Hepatocyte (in vitro differentiated cells): Measurements from ENCODE around the gene CTNNA3. TPM values are rescaled to one million over a fixed set of nuclear protein-coding genes. Genes with fewer than 3 reads are reported as not detected.

Source experiments
- DNase-seq: peaks from one replicate; pipeline ENCODE4 v3.0.0-alpha.2; 2016; ENCODE audit warnings: low spot score
- H2AFZ ChIP-seq: fragments of 200-600 bp; sonication (generic); 2 replicates; pipeline ENCODE4 v1.6.0; 2016; ENCODE audit warnings: antibody characterized with exemption, mild to moderate bottlenecking
- H3K27ac ChIP-seq: fragments of 200-600 bp; sonication (generic); 2 replicates; pipeline ENCODE4 v1.5.1; 2016; ENCODE audit warnings: mild to moderate bottlenecking
- H3K27me3 ChIP-seq: fragments of 200-600 bp; sonication (generic); 2 replicates; pipeline ENCODE4 v1.6.1; 2016
- H3K36me3 ChIP-seq: fragments of 200-600 bp; sonication (generic); replicated peaks from 2 replicates; pipeline ENCODE4 v1.5.1; 2016; ENCODE audit warnings: low read depth; ENCODE audit not compliant: insufficient read depth
- H3K4me1 ChIP-seq: fragments of 200-600 bp; sonication (generic); 2 replicates; pipeline ENCODE4 v1.5.1; 2016; ENCODE audit warnings: mild to moderate bottlenecking, moderate library complexity; ENCODE audit not compliant: insufficient read depth
- H3K4me2 ChIP-seq: fragments of 200-600 bp; sonication (generic); 2 replicates; pipeline ENCODE4 v1.6.0; 2016
- H3K4me3 ChIP-seq: fragments of 200-600 bp; sonication (generic); 2 replicates; pipeline ENCODE4 v1.5.1; 2016; ENCODE audit warnings: mild to moderate bottlenecking
- H3K79me2 ChIP-seq: fragments of 200-600 bp; sonication (generic); 2 replicates; pipeline ENCODE4 v1.6.0; 2017; ENCODE audit warnings: mild to moderate bottlenecking
- H3K9me2 ChIP-seq: fragments of 200-600 bp; sonication (generic); replicated peaks from 2 replicates; pipeline ENCODE4 v1.6.0; 2017; ENCODE audit warnings: mild to moderate bottlenecking; ENCODE audit not compliant: insufficient read depth
- H3K9me3 ChIP-seq: fragments of 200-600 bp; sonication (generic); 2 replicates; pipeline ENCODE4 v1.5.1; 2016; ENCODE audit warnings: low read depth, mild to moderate bottlenecking
- H4K20me1 ChIP-seq: fragments of 200-600 bp; sonication (generic); 2 replicates; pipeline ENCODE4 v1.6.0; 2016; ENCODE audit warnings: mild to moderate bottlenecking; ENCODE audit not compliant: insufficient read depth, poor library complexity, severe bottlenecking
- EZH2 ChIP-seq: fragments of 200-600 bp; sonication (generic); IDR thresholded peaks from 2 replicates; pipeline ENCODE4 v1.6.1; 2016; ENCODE audit warnings: antibody characterized with exemption, mild to moderate bottlenecking, borderline replicate concordance
- EZH2phosphoT487 ChIP-seq: fragments of 200-600 bp; sonication (generic); IDR thresholded peaks from one replicate; pipeline ENCODE4 v1.6.1; 2018; ENCODE audit warnings: antibody characterized with exemption, mild to moderate bottlenecking, low read depth, moderate library complexity; ENCODE audit not compliant: unreplicated experiment, severe bottlenecking
- WGBS: methylation state at CpG from one replicate; pipeline ENCODE4 v1.1.6; 2016; ENCODE audit warnings: low lambda C conversion rate; ENCODE audit errors: missing lambda C conversion rate; 5-methylcytosine and 5-hydroxymethylcytosine counted together
- polyA plus RNA-seq: library from polyadenylated mRNA; unstranded; fragments of >200 nt; fragmentation: Nextera tagmentation; extraction: Ambion mirVana; gene quantifications from 2 replicates; pipeline ENCODE4 v1.2.1, GENCODE V29; 2016
- total RNA-seq: library from RNA; depleted of rRNA; stranded (reverse); fragments of >200 nt; gene quantifications from 2 replicates; pipeline ENCODE4 v1.2.3, GENCODE V29; 2014
- TF ChIP-seq, protein P1 (sequence below): fragments of 200-600 bp; sonication (generic); IDR thresholded peaks from 2 replicates; pipeline ENCODE4 v1.5.1; 2016; ENCODE audit warnings: antibody characterized with exemption, mild to moderate bottlenecking; ENCODE audit not compliant: poor library complexity

CTNNA3 gene
- total and polyA plus RNA-seq, 2 experiments from 2014 or later = 12.9 to 25.9 TPM

DNA sequence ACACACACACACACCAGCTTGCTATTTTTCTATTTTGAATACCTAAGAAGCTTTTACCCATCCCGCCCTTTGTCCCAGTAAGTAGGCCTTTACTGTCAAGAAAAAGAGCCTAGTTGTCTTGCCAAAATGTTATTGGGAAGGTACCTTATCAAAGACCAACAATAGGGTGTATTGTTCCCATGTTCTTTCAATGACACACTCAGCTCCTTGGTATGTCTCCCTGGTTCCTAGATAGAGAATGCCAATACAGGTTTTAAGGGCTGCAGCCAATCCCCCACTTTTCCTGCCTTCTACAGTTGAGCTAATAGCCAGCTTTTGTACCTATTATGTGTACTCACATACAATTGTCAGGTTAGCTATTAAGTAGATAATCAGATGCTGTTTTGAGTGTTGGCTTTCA, 862.1 kb downstream of the CTNNA3 start:
- Histone ChIP-seq H3K27me3 (no peaks in the 10 kb centered on the region), H2AFZ (no peak overlapping the region), H3K9me2 (no peaks in the 10 kb centered on the region), H3K9me3 (no peaks in the 10 kb centered on the region), H3K36me3 (no peaks in the 10 kb centered on the region), H3K4me3 (no peak overlapping the region), H3K4me2 (no peak overlapping the region), H3K4me1 (no peaks in the 10 kb centered on the region), H3K79me2 (no peaks in the 10 kb centered on the region), H4K20me1 (no peaks in the 10 kb centered on the region), H3K27ac (no peak overlapping the region)
- 91% methylated on average over 1 of the region's 1 CpG for WGBS
- DNase-seq = no peak
- TF ChIP-seq, protein P1, sequence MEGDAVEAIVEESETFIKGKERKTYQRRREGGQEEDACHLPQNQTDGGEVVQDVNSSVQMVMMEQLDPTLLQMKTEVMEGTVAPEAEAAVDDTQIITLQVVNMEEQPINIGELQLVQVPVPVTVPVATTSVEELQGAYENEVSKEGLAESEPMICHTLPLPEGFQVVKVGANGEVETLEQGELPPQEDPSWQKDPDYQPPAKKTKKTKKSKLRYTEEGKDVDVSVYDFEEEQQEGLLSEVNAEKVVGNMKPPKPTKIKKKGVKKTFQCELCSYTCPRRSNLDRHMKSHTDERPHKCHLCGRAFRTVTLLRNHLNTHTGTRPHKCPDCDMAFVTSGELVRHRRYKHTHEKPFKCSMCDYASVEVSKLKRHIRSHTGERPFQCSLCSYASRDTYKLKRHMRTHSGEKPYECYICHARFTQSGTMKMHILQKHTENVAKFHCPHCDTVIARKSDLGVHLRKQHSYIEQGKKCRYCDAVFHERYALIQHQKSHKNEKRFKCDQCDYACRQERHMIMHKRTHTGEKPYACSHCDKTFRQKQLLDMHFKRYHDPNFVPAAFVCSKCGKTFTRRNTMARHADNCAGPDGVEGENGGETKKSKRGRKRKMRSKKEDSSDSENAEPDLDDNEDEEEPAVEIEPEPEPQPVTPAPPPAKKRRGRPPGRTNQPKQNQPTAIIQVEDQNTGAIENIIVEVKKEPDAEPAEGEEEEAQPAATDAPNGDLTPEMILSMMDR = no peak
- TF ChIP-seq EZH2 (no peak), EZH2phosphoT487 (no peak)

DNA sequence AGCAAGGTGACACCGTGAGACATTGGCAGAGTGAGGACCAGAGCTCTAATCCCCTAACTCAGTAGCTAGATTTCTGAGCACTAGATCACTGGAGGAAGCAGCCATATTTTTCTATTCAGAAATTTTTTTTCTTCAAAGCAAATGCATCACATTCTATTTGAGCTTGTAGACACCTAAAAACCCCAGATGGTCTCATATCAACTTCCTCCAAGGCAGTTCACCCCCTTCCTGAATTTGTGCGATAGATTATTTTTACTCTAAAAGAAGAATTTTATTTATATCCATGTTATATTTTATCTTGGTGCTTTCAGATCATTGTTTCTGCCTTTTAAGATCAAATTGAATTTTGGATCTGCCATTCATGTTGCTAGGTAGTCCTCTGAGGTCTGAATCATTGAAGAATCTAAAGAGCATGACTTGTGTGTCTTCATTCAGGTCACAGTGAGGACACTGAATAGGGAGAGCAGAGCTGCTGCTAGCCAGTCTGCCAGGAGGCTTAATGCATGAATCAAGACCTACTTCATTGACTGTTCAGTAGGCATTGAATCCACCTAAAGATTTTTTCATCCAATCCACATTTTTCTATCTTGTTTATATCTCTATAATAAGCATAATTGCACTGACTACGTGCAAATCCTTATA, 863.1 kb downstream of the CTNNA3 start:
- Histone ChIP-seq H3K4me1 (no peaks in the 10 kb centered on the region), H3K79me2 (no peaks in the 10 kb centered on the region), H2AFZ (no peak overlapping the region), H3K27ac (no peak overlapping the region), H3K4me2 (no peak overlapping the region), H4K20me1 (no peaks in the 10 kb centered on the region), H3K9me3 (no peaks in the 10 kb centered on the region), H3K27me3 (no peaks in the 10 kb centered on the region), H3K4me3 (no peak overlapping the region), H3K9me2 (no peaks in the 10 kb centered on the region), H3K36me3 (no peaks in the 10 kb centered on the region)
- no peak for DNase-seq
- TF ChIP-seq, protein P1 = no peak
- TF ChIP-seq EZH2 (no peak), EZH2phosphoT487 (no peak)
- 79% methylated on average over 3 of the region's 3 CpGs for WGBS

DNA sequence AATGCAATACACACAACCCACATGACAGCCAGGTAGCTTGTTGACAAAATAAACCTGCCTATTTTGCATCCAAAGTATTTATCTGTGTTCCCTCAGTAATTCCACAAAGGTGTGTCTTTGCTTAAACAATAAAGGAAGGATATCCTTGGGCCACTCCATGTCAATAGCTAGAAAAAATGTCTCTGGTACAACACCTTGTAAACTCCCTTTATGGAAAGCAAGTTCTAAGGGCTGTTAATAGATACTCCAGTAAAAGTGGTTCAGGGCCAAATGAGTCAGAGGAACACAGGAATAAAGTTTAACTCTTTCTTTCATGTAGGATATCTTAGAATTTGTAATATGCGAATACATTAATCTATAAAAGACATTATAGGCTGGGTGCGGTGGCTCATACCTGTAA, 867.0 kb downstream of the CTNNA3 start:
- no peak overlapping the region for H3K27ac ChIP-seq
- no peak overlapping the region for H2AFZ ChIP-seq
- H3K27me3 ChIP-seq = no peaks in the 10 kb centered on the region
- H3K9me3 ChIP-seq = no peaks in the 10 kb centered on the region
- WGBS = 81% methylated on average over 2 of the region's 2 CpGs
- no peaks in the 10 kb centered on the region for H3K4me1 ChIP-seq
- DNase-seq = peak; percentile 13
- H3K36me3 ChIP-seq = no peaks in the 10 kb centered on the region
- H3K79me2 ChIP-seq = no peaks in the 10 kb centered on the region
- H3K9me2 ChIP-seq = no peaks in the 10 kb centered on the region
- H3K4me2 ChIP-seq = no peak overlapping the region
- TF ChIP-seq EZH2 = no peak
- TF ChIP-seq EZH2phosphoT487 = no peak
- TF ChIP-seq, protein P1 = no peak
- no peaks in the 10 kb centered on the region for H4K20me1 ChIP-seq
- H3K4me3 ChIP-seq = no peak overlapping the region

DNA sequence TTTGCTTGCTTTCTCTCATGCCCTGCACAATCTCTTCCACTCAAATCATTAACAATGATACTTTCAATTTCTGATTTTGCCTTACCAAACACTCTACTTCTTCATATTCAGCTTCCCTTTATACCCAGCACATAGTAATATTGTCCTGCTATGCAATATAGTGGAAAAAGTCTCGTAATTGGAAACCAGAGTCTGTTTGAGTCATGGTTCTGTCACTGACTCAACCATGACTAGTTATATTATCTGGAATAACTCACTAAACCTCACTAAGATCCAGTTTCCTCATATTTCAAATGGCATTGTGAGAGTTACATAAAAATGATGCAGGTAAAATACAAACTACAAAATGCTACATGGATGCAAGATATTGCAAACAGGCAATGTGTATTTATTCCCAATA, 868.6 kb downstream of the CTNNA3 start:
- Histone ChIP-seq H3K79me2 (no peaks in the 10 kb centered on the region), H2AFZ (no peak overlapping the region), H3K4me3 (no peak overlapping the region), H3K9me3 (no peaks in the 10 kb centered on the region), H3K36me3 (no peaks in the 10 kb centered on the region), H3K27me3 (no peaks in the 10 kb centered on the region), H3K4me2 (no peak overlapping the region), H3K4me1 (no peaks in the 10 kb centered on the region), H3K27ac (no peak overlapping the region), H3K9me2 (no peaks in the 10 kb centered on the region), H4K20me1 (no peaks in the 10 kb centered on the region)
- TF ChIP-seq, protein P1 = no peak
- DNase-seq = no peak
- 87% methylated on average over 1 of the region's 1 CpG for WGBS
